Naive thymus-derived CD4-positive, alpha-beta T cell (primary cell): ENCODE results near the gene TMCC2. TPM values are rescaled to one million over a fixed set of nuclear protein-coding genes. Genes with fewer than 3 reads are reported as not detected.
A peak's percentile ranks its signal among the peaks of the same experiment; 100 is the strongest.

Source experiments
- ATAC-seq: fragments of 150-1000 bp; cut with Tn5 transposase; 2 replicates; pipeline ENCODE4 v1.10.0; 2021; ENCODE audit warnings: mild to moderate bottlenecking, moderate library complexity
- CTCF ChIA-PET: fragments of 350-600 bp; sonication (Branson Sonifier 250); formaldehyde crosslinking; loops from one replicate; lab custom pipeline; 2021; ENCODE audit warnings: antibody characterized with exemption; lab: Charles Lee
- POLR2A ChIA-PET: fragments of 350-600 bp; sonication (Branson Sonifier 250); formaldehyde crosslinking; loops from one replicate; lab custom pipeline; 2021; ENCODE audit warnings: antibody characterized with exemption, inconsistent platforms; lab: Charles Lee
- DNase-seq, 9 donors: peaks; one replicate each; pipeline versions ENCODE4 v3.0.0 to v3.0.0-alpha.2; 2020 to 2022; ENCODE audit warnings: mixed read lengths in 1 of 9
- H3K27ac ChIP-seq: one replicate; pipeline ENCODE4 v1.7.0; 2013; ENCODE audit warnings: mild to moderate bottlenecking, low read depth, low read length, moderate library complexity
- H3K27me3 ChIP-seq, 2 donors: one replicate each; pipeline ENCODE4 v1.7.0; 2013; ENCODE audit warnings: low read length in 2 of 2, mild to moderate bottlenecking in 2 of 2, moderate library complexity in 2 of 2; ENCODE audit not compliant: control insufficient read depth in 2 of 2, insufficient read depth in 2 of 2
- H3K36me3 ChIP-seq, 3 experiments: 1 replicate in 2 of 3; 2 replicates in 1 of 3; pipeline ENCODE4 v1.7.0; 2013; ENCODE audit warnings: low read length in 3 of 3, mild to moderate bottlenecking in 3 of 3, moderate library complexity in 1 of 3; ENCODE audit not compliant: insufficient read depth in 3 of 3, control insufficient read depth in 2 of 3
- H3K4me1 ChIP-seq, 2 donors: one replicate each; pipeline ENCODE4 v1.7.0; 2013; ENCODE audit warnings: low read length in 2 of 2, mild to moderate bottlenecking in 2 of 2, moderate library complexity in 1 of 2; ENCODE audit not compliant: control insufficient read depth in 2 of 2, insufficient read depth in 2 of 2
- H3K4me3 ChIP-seq: 2 replicates; pipeline ENCODE4 v1.7.0; 2013; ENCODE audit warnings: mild to moderate bottlenecking, low read length
- H3K9me3 ChIP-seq, 3 experiments: 1 replicate in 2 of 3; 2 replicates in 1 of 3; pipeline ENCODE4 v1.7.0; 2013; ENCODE audit warnings: low read length in 3 of 3; ENCODE audit not compliant: control insufficient read depth in 2 of 3
- H3K27ac Mint-ChIP-seq, 9 donors: one replicate each; pipeline ENCODE4 v1.8.0; 2020 to 2022; ENCODE audit warnings: mixed read lengths in 9 of 9, mild to moderate bottlenecking in 8 of 9, moderate library complexity in 5 of 9, inconsistent platforms in 2 of 9
- H3K27me3 Mint-ChIP-seq, 5 donors: one replicate each; pipeline ENCODE4 v1.8.0; 2021 to 2022; ENCODE audit warnings: mixed read lengths in 5 of 5, mild to moderate bottlenecking in 1 of 5
- H3K36me3 Mint-ChIP-seq, 5 donors: one replicate each; pipeline ENCODE4 v1.8.0; 2020 to 2022; ENCODE audit warnings: mixed read lengths in 5 of 5, mild to moderate bottlenecking in 3 of 5, inconsistent platforms in 1 of 5
- H3K4me1 Mint-ChIP-seq, 7 donors: one replicate each; pipeline ENCODE4 v1.8.0; 2020 to 2022; ENCODE audit warnings: mixed read lengths in 7 of 7, mild to moderate bottlenecking in 3 of 7, inconsistent platforms in 1 of 7
- H3K4me3 Mint-ChIP-seq, 10 donors: one replicate each; pipeline ENCODE4 v1.8.0; 2020 to 2022; ENCODE audit warnings: mild to moderate bottlenecking in 10 of 10, mixed read lengths in 10 of 10, moderate library complexity in 6 of 10, inconsistent platforms in 2 of 10
- H3K9me3 Mint-ChIP-seq, 11 donors: one replicate each; pipeline ENCODE4 v1.8.0; 2020 to 2022; ENCODE audit warnings: mixed read lengths in 11 of 11, mild to moderate bottlenecking in 4 of 11, inconsistent platforms in 1 of 11, moderate library complexity in 1 of 11
- intact Hi-C, 2 donors: fragments of 100-400 bp; cut with micrococcal nuclease; formaldehyde crosslinking; loops; one replicate each; pipeline ENCODE4 v1.15.1; 2023
- polyA plus RNA-seq, 2 donors: library from polyadenylated mRNA; unstranded; fragments of 300-500 nt; fragmentation: Illumina TruSeq; gene quantifications; one replicate each; pipeline ENCODE4 v1.2.3, GENCODE V29; 2021
- total RNA-seq, 6 experiments: library from RNA in 5 of 6; stranded (reverse) in 5 of 6; gene quantifications; 1 replicate in 5 of 6; 2 replicates in 1 of 6; pipeline ENCODE4 v1.2.3 and lab custom pipeline; 2021 to 2026

Gene TMCC2
- total and polyA plus RNA-seq, 7 experiments from 2014 or later = 0.30 to 3.6 (median 1.3) TPM

GRCh38 chr1:205248793-205249601 lies 21.3 kb downstream of the TMCC2 start:
- intact Hi-C loops = no loop called here
- DNase-seq (no peak), ATAC-seq (no peak)
- no peaks in the 10 kb centered on the region for H3K36me3 ChIP-seq
- CTCF ChIA-PET = no interaction called here
- H3K4me3 ChIP-seq = no peak overlapping the region
- Mint-ChIP-seq H3K27me3 (no peaks in the 10 kb centered on the region), H3K27ac (no peak overlapping the region), H3K4me3 (no peak overlapping the region), H3K36me3 (no peaks in the 10 kb centered on the region), H3K9me3 (no peaks in the 10 kb centered on the region), H3K4me1 (peaks cover 0 to 24% (median 0%) of the 10 kb centered on the region in 7 donors)
- H3K27ac ChIP-seq = no peak overlapping the region
- H3K27me3 ChIP-seq = no peaks in the 10 kb centered on the region
- H3K9me3 ChIP-seq = no peaks in the 10 kb centered on the region
- no peaks in the 10 kb centered on the region for H3K4me1 ChIP-seq
- POLR2A ChIA-PET = no interaction called here

GRCh38 chr1:205249651-205250050 lies 21.9 kb downstream of the TMCC2 start:
- no peak for ATAC-seq

GRCh38 chr1:205250699-205251098 lies 23.0 kb downstream of the TMCC2 start:
- Histone ChIP-seq H3K4me3 (no peak overlapping the region), H3K27ac (no peak overlapping the region), H3K36me3 (no peaks in the 10 kb centered on the region), H3K9me3 (no peaks in the 10 kb centered on the region), H3K27me3 (no peaks in the 10 kb centered on the region), H3K4me1 (no peaks in the 10 kb centered on the region)
- Mint-ChIP-seq H3K27me3 (no peaks in the 10 kb centered on the region), H3K4me1 (peaks cover 0 to 24% (median 0%) of the 10 kb centered on the region in 7 donors), H3K27ac (peak overlapping the region in 1 of 9 donors; percentile 25), H3K4me3 (no peak overlapping the region), H3K36me3 (no peaks in the 10 kb centered on the region), H3K9me3 (no peaks in the 10 kb centered on the region)
- POLR2A ChIA-PET = no interaction called here
- intact Hi-C loops = no loop called here
- no peak for DNase-seq
- CTCF ChIA-PET = interaction anchor here (0.8 to 6.8 kb wide), 4 partner anchors 20 to 74 kb away, joined by 3 to 89 read pairs (median 4); partner anchors contain the start of gene TMCC2
- ATAC-seq = no peak

More at GRCh38 chr1:205249651-205250050, 21.9 kb downstream of the TMCC2 start:
- Mint-ChIP-seq H3K4me3 (no peak overlapping the region), H3K27ac (no peak overlapping the region), H3K9me3 (no peaks in the 10 kb centered on the region), H3K27me3 (no peaks in the 10 kb centered on the region), H3K4me1 (peaks cover 0 to 24% (median 0%) of the 10 kb centered on the region in 7 donors), H3K36me3 (no peaks in the 10 kb centered on the region)
- no peaks in the 10 kb centered on the region for H3K36me3 ChIP-seq
- intact Hi-C loops = no loop called here
- no peak overlapping the region for H3K27ac ChIP-seq
- no peak overlapping the region for H3K4me3 ChIP-seq
- no peak for DNase-seq
- ChIA-PET POLR2A (no interaction called here), CTCF (interaction anchor here (1.1 kb wide), 1 partner anchor 19 kb away, joined by 3 read pairs; no protein-coding TSS in a partner anchor)
- no peaks in the 10 kb centered on the region for H3K9me3 ChIP-seq
- H3K4me1 ChIP-seq = no peaks in the 10 kb centered on the region
- no peaks in the 10 kb centered on the region for H3K27me3 ChIP-seq

GRCh38 chr1:205251576-205251975 lies 23.8 kb downstream of the TMCC2 start:
- no peak for DNase-seq
- Histone ChIP-seq H3K4me3 (no peak overlapping the region), H3K4me1 (no peaks in the 10 kb centered on the region), H3K36me3 (no peaks in the 10 kb centered on the region), H3K9me3 (no peaks in the 10 kb centered on the region), H3K27me3 (no peaks in the 10 kb centered on the region), H3K27ac (no peak overlapping the region)
- Mint-ChIP-seq H3K4me1 (peaks cover 0 to 21% (median 0%) of the 10 kb centered on the region in 7 donors), H3K9me3 (no peaks in the 10 kb centered on the region), H3K4me3 (no peak overlapping the region), H3K27me3 (no peaks in the 10 kb centered on the region), H3K27ac (no peak overlapping the region), H3K36me3 (no peaks in the 10 kb centered on the region)
- ChIA-PET CTCF (interaction anchor here (3.2 to 6.8 kb wide), 2 partner anchors 22 to 276 kb away, joined by 16 to 89 read pairs; partner anchors contain the start of gene TMCC2), POLR2A (interaction anchor here (0.8 kb wide), 1 partner anchor 21 kb away, joined by 6 read pairs; no protein-coding TSS in a partner anchor)
- no peak for ATAC-seq
- intact Hi-C loops = no loop called here

GRCh38 chr1:205255941-205256780 lies 28.4 kb downstream of the TMCC2 start:
- ChIA-PET POLR2A (interaction anchor here (0.8 to 1.4 kb wide), 2 partner anchors 14 to 113 kb away, joined by 3 read pairs; no protein-coding TSS in a partner anchor), CTCF (interaction anchor here (0.7 to 6.8 kb wide), 27 partner anchors 10 to 403 kb away, joined by 3 to 89 read pairs (median 4); partner anchors contain the start of genes RBBP5 and TMCC2)
- intact Hi-C loops = loop anchor here (1.0 to 5.0 kb wide), 9 partner anchors 27 to 281 kb away; partner anchors contain the start of gene DSTYK (in 1 of the 2)
- Mint-ChIP-seq H3K4me3 (no peak overlapping the region), H3K27ac (no peak overlapping the region), H3K9me3 (no peaks in the 10 kb centered on the region), H3K36me3 (no peaks in the 10 kb centered on the region), H3K4me1 (peaks cover 0 to 7% (median 0%) of the 10 kb centered on the region in 7 donors), H3K27me3 (no peaks in the 10 kb centered on the region)
- no peak overlapping the region for H3K4me3 ChIP-seq
- ATAC-seq = peak; percentile 96
- DNase-seq = peak; percentile 67 to 88 (median 79)
- no peaks in the 10 kb centered on the region for H3K27me3 ChIP-seq
- no peaks in the 10 kb centered on the region for H3K36me3 ChIP-seq
- H3K4me1 ChIP-seq = no peaks in the 10 kb centered on the region
- H3K9me3 ChIP-seq = no peaks in the 10 kb centered on the region
- H3K27ac ChIP-seq = no peak overlapping the region

GRCh38 chr1:205256951-205257625 lies 29.3 kb downstream of the TMCC2 start:
- H3K9me3 Mint-ChIP-seq = no peaks in the 10 kb centered on the region
- ChIA-PET POLR2A (interaction anchor here (0.8 kb wide), 1 partner anchor 114 kb away, joined by 3 read pairs; no protein-coding TSS in a partner anchor), CTCF (interaction anchor here (0.7 to 6.8 kb wide), 20 partner anchors 10 to 402 kb away, joined by 3 to 89 read pairs (median 3); partner anchors contain the start of genes RBBP5 and TMCC2)
- H3K4me3 Mint-ChIP-seq = no peak overlapping the region
- Histone ChIP-seq H3K9me3 (no peaks in the 10 kb centered on the region), H3K27me3 (no peaks in the 10 kb centered on the region), H3K36me3 (no peaks in the 10 kb centered on the region), H3K27ac (no peak overlapping the region), H3K4me3 (no peak overlapping the region), H3K4me1 (no peaks in the 10 kb centered on the region)
- no peaks in the 10 kb centered on the region for H3K27me3 Mint-ChIP-seq
- H3K4me1 Mint-ChIP-seq = peaks cover 0 to 10% (median 0%) of the 10 kb centered on the region in 7 donors
- intact Hi-C loops = loop anchor here (1.0 to 5.0 kb wide), 9 partner anchors 28 to 282 kb away; partner anchors contain the start of gene DSTYK (in 1 of the 2)
- ATAC-seq = no peak
- no peak overlapping the region for H3K27ac Mint-ChIP-seq
- H3K36me3 Mint-ChIP-seq = no peaks in the 10 kb centered on the region
- DNase-seq = no peak
